Activated naive CD4-positive, alpha-beta T cell treated with anti-CD3 and anti-CD28 coated beads for 36 hours (primary cell): ENCODE data around the gene FBLN7. TPM values are rescaled to one million over a fixed set of nuclear protein-coding genes. Genes with fewer than 3 reads are reported as not detected.

Experiments used
- CTCF ChIA-PET: fragments of 350-600 bp; sonication (Branson Sonifier 250); formaldehyde crosslinking; loops from one replicate; lab custom pipeline; 2021; ENCODE audit warnings: antibody characterized with exemption; lab: Charles Lee
- DNase-seq: peaks from one replicate; pipeline ENCODE4 v3.0.0-alpha.2; 2020
- H3K27ac Mint-ChIP-seq: one replicate; pipeline ENCODE4 v1.8.0; 2021; ENCODE audit warnings: mild to moderate bottlenecking, mixed read lengths
- H3K27me3 Mint-ChIP-seq: one replicate; pipeline ENCODE4 v1.8.0; 2021; ENCODE audit warnings: low read depth, mixed read lengths
- H3K36me3 Mint-ChIP-seq: one replicate; pipeline ENCODE4 v1.8.0; 2021; ENCODE audit warnings: low read depth, mixed read lengths
- H3K4me1 Mint-ChIP-seq: one replicate; pipeline ENCODE4 v1.8.0; 2021; ENCODE audit warnings: low read depth, mixed read lengths
- H3K4me3 Mint-ChIP-seq: one replicate; pipeline ENCODE4 v1.8.0; 2021; ENCODE audit warnings: mild to moderate bottlenecking, moderate library complexity, mixed read lengths
- H3K9me3 Mint-ChIP-seq: one replicate; pipeline ENCODE4 v1.8.0; 2021; ENCODE audit warnings: mixed read lengths
- intact Hi-C: fragments of 100-400 bp; cut with micrococcal nuclease; formaldehyde crosslinking; loops from one replicate; pipeline ENCODE4 v1.15.1; 2023
- total RNA-seq, 2 experiments: library from RNA; stranded (reverse); gene quantifications; one replicate each; pipeline ENCODE4 v1.2.3, GENCODE V29; 2021

The FBLN7 gene
- total RNA-seq, 2 experiments from 2014 or later, result 34.5 to 39.0 TPM

DNA sequence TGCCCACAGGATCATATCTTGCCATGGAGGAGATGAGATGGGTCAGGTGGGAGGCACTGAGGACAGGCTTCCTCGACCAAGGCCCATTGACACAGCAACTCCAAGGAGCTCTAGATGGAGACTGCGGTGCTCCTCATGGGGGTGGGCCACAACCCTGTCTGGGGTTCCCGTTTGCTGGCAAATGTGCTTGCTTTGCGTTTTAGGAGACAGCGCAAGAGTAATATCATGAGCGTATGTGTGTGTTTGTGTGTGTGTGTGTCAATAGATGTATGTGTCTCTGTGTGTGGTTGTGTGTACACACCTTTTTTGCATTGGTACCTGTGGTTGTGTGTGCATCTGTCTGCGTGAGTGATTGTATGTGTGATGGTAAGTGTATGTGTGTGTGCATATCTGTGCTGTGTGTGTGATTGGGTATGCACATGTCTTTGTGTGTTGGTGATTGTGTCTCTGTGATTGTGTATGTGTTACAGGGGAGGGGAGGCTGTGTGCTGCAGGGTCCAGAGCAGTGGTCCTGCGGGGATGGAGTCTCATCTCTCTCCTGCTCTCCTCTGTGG is 4.4 kb downstream of the FBLN7 start:
- CTCF ChIA-PET, result no interaction called here
- no peaks in the 10 kb centered on the region for H3K36me3 Mint-ChIP-seq
- H3K4me3 Mint-ChIP-seq, result no peak overlapping the region
- H3K9me3 Mint-ChIP-seq, result no peaks in the 10 kb centered on the region
- no peak for DNase-seq
- peaks cover 4% of the 10 kb centered on the region for H3K4me1 Mint-ChIP-seq
- peaks cover 15% of the 10 kb centered on the region for H3K27me3 Mint-ChIP-seq
- intact Hi-C loops, result no loop called here
- no peak overlapping the region for H3K27ac Mint-ChIP-seq

DNA sequence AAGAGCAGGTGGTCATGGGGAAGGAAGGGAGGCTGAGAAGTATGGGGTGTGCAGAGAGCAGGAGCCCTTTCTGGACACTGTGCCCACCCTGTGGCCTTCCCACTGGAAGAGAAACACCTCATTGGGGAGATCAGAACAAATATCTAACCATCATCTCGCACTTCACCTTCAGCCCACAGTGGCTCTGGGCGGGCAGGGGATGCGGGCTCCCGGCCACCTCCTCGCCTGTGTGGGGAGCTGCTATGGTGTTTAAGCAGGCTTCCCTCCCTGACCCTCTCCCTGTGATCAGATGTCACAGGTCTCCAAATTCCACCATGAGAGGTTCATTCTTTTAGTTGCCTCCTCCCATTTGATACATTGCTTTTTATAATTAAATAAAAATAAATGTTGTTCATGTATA is 5.0 kb downstream of the FBLN7 start:
- intact Hi-C loops, result no loop called here
- Mint-ChIP-seq H3K36me3 (no peaks in the 10 kb centered on the region), H3K4me1 (no peaks in the 10 kb centered on the region), H3K4me3 (no peak overlapping the region), H3K9me3 (no peaks in the 10 kb centered on the region), H3K27me3 (peaks cover 11% of the 10 kb centered on the region), H3K27ac (no peak overlapping the region)
- CTCF ChIA-PET, result no interaction called here
- no peak for DNase-seq

DNA sequence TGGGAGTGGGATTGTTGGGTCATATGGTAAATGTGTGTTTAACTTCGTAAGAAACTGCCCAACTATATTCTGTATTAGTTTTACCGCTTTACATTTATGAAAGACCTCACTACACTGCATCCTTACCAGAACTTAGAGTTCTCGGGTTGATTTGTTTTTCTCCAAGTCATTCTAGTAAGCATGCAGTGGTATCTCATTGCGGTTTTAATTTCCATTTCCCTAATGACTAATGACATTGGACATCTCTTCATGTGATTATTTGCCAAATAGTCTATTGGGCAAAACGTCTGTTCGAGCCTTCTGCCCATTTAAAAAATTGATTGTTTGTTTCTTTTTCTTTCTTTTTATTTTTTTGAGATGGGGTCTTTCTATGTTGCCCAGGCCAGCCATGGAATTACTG is 6.8 kb downstream of the FBLN7 start:
- Mint-ChIP-seq H3K27ac (no peak overlapping the region), H3K36me3 (no peaks in the 10 kb centered on the region), H3K4me3 (no peak overlapping the region), H3K4me1 (no peaks in the 10 kb centered on the region), H3K9me3 (no peaks in the 10 kb centered on the region), H3K27me3 (peaks cover 7% of the 10 kb centered on the region)
- intact Hi-C loops, result no loop called here
- CTCF ChIA-PET, result interaction anchor here (0.6 kb wide), 1 partner anchor 25 kb away, joined by 5 read pairs; no protein-coding TSS in a partner anchor
- no peak for DNase-seq

DNA sequence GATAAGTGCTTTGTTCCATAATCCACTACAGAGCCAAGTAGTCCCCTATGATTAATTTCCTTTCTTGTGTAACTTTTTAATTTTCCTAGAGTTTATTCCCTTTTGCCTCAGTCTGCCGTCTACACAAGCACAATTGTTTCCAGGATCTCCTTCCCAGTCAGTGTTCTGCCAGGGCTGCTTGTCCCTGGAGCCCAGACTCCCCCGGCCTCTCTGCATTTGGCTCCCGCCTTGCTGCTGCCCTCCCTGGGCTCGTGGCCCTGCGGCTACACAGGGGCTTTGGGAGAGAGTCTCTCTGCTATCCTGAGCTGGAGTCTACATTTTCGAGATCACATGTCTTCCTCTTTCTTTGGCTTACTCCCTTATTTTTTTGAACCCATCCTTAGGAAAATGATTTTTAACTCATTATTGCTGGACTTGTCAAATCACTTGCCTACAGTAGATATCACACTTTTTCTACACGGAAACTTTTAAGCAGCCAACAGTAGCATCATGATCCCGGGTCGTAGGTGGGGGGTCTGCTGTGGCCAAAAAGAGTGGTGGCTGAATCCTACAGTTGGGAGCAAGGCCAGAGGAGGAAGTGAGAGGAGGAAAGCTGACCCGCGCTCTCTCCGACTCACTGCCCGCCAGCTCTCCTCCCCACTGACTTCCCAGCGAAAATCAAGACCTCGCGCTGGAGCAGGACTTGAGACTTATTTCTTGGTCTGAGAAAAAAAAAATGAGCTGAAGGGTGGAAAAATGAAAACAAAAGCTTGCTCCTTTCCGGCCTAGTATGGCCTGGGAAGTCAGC is 9.4 kb downstream of the FBLN7 start:
- no peak for DNase-seq
- Mint-ChIP-seq H3K4me3 (no peak overlapping the region), H3K9me3 (no peaks in the 10 kb centered on the region), H3K27ac (no peak overlapping the region), H3K27me3 (no peaks in the 10 kb centered on the region), H3K36me3 (no peaks in the 10 kb centered on the region), H3K4me1 (no peaks in the 10 kb centered on the region)
- CTCF ChIA-PET, result interaction anchor here (0.5 to 1.1 kb wide), 5 partner anchors 14 to 401 kb away, joined by 3 to 5 read pairs (median 3); no protein-coding TSS in a partner anchor
- intact Hi-C loops, result no loop called here

DNA sequence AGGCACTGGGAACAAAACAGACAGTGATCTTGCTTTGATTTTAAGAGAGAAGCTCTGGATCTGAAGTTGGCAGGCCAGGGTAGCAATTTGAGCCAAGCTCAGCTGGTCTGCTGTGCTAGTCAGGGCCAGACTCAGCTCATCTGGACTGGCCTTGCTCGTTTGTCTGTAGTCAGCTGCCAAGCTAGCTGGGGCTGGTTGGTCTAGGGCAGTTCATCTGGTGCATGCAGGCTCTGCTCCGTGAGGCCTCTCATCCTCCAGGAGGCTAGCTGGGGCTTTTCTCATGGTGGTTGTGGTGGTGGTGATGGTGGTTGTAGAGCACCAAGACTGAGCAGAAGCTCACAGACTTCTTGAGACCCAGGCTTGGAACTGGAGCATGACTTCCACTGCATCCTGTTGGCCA is 10.3 kb downstream of the FBLN7 start:
- CTCF ChIA-PET, result interaction anchor here (0.6 to 1.1 kb wide), 3 partner anchors 13 to 111 kb away, joined by 3 read pairs; no protein-coding TSS in a partner anchor
- Mint-ChIP-seq H3K27me3 (no peaks in the 10 kb centered on the region), H3K4me1 (peaks cover 6% of the 10 kb centered on the region), H3K27ac (no peak overlapping the region), H3K4me3 (no peak overlapping the region), H3K9me3 (no peaks in the 10 kb centered on the region), H3K36me3 (no peaks in the 10 kb centered on the region)
- DNase-seq, result no peak
- intact Hi-C loops, result no loop called here

DNA sequence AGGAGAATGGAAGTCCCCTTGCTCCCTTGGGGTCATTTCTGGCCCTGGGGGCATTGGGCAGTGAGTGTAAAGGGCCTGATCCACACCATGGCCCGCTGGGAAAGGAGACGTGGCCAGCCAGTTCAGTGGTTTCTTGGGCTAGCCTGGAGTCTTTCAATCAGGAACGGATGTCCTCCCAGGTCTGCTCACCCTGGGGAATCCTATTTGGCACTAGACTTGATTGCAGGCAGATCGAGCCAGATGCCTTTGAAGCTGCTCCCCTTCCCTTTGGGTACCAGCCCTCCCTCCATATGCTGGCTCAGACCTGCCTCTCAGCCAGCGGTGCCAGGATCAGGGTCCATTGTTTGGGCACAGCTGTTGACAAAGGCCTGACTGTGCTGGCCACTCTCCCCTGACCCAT is 11.0 kb downstream of the FBLN7 start:
- Mint-ChIP-seq H3K4me3 (no peak overlapping the region), H3K9me3 (no peaks in the 10 kb centered on the region), H3K4me1 (peaks cover 13% of the 10 kb centered on the region), H3K36me3 (no peaks in the 10 kb centered on the region), H3K27me3 (no peaks in the 10 kb centered on the region), H3K27ac (no peak overlapping the region)
- CTCF ChIA-PET, result no interaction called here
- intact Hi-C loops, result no loop called here
- DNase-seq, result no peak

DNA sequence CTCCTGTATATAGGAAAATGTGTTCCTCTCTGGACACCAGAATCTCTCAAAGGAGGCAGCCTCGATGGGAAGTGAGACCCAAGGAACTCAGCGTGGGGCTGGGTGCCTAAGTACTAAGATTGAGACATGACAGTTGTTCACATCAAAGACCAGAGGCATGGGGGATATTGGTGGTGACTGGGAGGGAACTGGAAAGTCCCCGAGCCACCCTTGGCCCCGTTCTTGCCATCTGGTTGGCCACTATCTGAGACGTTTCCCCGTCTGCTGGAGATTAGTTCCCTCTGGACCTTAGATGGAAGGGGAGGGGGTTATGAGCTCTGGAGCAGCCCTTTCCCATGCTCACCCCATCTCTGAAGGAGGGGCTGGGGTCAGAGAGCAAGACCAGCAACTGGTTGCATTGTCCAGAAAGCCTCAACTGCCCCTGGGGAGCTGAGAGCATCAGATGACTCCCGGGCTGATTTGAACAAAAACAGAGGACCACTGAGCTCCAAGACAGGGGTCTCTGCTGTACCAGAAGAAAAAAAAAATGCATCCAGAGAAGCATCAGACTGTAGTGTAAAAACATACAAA is 11.8 kb downstream of the FBLN7 start:
- Mint-ChIP-seq H3K27me3 (no peaks in the 10 kb centered on the region), H3K4me3 (no peak overlapping the region), H3K4me1 (peaks cover 21% of the 10 kb centered on the region), H3K9me3 (no peaks in the 10 kb centered on the region), H3K27ac (no peak overlapping the region), H3K36me3 (no peaks in the 10 kb centered on the region)
- CTCF ChIA-PET, result no interaction called here
- DNase-seq, result no peak
- intact Hi-C loops, result no loop called here

DNA sequence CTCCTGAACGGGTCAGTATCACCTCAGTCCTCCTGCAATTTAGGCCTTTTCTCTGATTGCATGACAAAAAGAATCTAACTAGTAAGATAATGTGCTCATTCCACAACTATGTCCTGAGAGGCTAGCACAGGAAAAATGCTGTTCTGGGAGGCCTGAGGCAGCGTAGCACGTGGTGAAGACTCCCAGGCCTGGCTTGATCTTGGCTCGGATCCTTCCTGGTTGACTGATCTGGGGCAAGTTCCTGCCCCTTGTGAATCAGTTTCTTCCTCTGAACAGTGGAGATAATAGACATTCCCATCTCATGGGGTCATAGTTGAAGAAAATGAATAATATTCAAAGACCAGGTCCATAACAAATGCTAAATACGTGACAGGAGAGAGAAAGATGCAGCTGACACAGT is 12.3 kb downstream of the FBLN7 start:
- H3K27me3 Mint-ChIP-seq, result no peaks in the 10 kb centered on the region
- DNase-seq, result no peak
- H3K4me3 Mint-ChIP-seq, result no peak overlapping the region
- intact Hi-C loops, result no loop called here
- CTCF ChIA-PET, result interaction anchor here (0.6 kb wide), 1 partner anchor 464 kb away, joined by 3 read pairs; no protein-coding TSS in a partner anchor
- H3K9me3 Mint-ChIP-seq, result no peaks in the 10 kb centered on the region
- no peaks in the 10 kb centered on the region for H3K36me3 Mint-ChIP-seq
- H3K27ac Mint-ChIP-seq, result no peak overlapping the region
- H3K4me1 Mint-ChIP-seq, result peaks cover 26% of the 10 kb centered on the region

DNA sequence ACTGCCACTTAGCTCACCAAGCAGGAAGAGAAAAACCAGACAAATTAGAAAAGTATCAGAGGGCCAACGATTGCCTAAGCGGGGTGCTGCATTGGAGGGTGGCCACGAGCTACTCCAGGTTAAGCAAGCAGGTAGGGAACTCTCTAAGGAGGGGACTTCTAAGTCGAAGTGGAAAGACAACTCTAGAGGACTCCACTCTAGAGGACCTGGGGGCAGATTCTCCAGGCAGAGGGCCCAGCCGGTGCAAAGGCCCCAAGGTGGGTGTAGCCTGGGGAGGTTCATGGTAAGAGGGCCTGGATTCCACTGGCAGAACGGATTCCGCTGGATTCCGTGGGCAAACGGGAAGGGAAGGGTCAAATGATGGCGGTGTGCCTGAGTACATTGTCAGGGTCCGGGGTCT is 12.7 kb downstream of the FBLN7 start:
- CTCF ChIA-PET, result interaction anchor here (0.6 kb wide), 1 partner anchor 464 kb away, joined by 3 read pairs; no protein-coding TSS in a partner anchor
- Mint-ChIP-seq H3K4me1 (peaks cover 30% of the 10 kb centered on the region), H3K9me3 (no peaks in the 10 kb centered on the region), H3K27ac (no peak overlapping the region), H3K36me3 (no peaks in the 10 kb centered on the region), H3K27me3 (no peaks in the 10 kb centered on the region), H3K4me3 (no peak overlapping the region)
- no peak for DNase-seq
- intact Hi-C loops, result no loop called here

DNA sequence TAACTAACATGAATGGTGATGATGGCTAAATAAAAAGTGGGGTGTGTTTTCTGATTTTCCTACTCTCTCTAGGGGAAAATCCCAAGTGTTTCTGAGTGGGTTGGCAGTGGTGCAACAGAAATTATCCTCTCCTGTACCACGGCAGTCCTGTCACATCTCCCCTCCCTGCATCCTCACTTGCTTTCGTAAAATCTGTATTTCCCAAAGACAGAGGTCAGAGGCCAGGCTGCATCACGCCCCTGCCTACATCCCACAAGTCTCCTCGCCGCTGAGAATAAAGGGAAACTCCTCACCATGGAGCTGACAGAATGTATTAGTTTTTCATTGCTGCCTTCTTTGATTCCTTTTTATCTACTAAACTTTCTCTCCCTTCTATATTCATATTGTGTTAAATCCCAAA is 13.1 kb downstream of the FBLN7 start:
- H3K27ac Mint-ChIP-seq, result no peak overlapping the region
- CTCF ChIA-PET, result no interaction called here
- H3K4me3 Mint-ChIP-seq, result no peak overlapping the region
- H3K27me3 Mint-ChIP-seq, result no peaks in the 10 kb centered on the region
- peaks cover 34% of the 10 kb centered on the region for H3K4me1 Mint-ChIP-seq
- DNase-seq, result no peak
- no peaks in the 10 kb centered on the region for H3K9me3 Mint-ChIP-seq
- H3K36me3 Mint-ChIP-seq, result no peaks in the 10 kb centered on the region
- intact Hi-C loops, result no loop called here

DNA sequence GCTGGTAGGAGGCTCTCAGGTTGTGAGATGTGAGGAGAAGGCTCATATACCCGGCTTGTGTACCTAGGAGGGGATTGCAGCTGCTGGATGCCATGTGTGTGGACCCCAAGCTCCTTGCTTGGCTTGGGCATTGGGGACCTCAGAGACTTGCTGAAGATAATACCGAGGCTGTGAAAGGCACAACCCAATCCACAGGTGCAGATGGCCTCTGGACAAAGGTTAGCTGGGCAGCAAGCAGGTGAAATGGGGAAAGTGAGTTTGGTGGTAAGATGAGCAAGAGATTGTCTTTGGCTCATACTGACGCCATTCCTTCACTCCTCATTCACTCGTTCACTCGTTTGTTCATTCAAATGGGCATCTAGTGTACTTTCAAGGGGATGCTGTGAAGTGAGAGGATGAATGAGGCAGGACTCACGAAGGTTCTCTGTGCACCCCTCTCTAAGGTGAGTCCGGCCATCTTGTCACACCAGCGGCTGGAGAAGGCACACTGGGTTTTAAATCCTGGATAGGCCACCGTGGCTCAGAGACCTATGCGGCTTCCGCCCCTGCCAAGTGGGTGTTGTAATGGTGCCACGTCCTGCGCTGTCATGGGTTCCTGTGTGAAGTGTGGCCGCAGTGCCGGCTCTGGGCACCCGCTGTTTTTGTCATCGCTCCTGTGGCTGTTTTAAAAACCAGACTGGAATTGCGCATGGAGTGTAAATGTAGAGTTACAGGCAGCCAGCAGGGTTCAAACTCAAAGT is 13.7 kb downstream of the FBLN7 start:
- no peak for DNase-seq
- Mint-ChIP-seq H3K27me3 (no peaks in the 10 kb centered on the region), H3K27ac (no peak overlapping the region), H3K4me1 (peaks cover 40% of the 10 kb centered on the region), H3K9me3 (no peaks in the 10 kb centered on the region), H3K4me3 (no peak overlapping the region), H3K36me3 (no peaks in the 10 kb centered on the region)
- intact Hi-C loops, result no loop called here
- CTCF ChIA-PET, result no interaction called here

DNA sequence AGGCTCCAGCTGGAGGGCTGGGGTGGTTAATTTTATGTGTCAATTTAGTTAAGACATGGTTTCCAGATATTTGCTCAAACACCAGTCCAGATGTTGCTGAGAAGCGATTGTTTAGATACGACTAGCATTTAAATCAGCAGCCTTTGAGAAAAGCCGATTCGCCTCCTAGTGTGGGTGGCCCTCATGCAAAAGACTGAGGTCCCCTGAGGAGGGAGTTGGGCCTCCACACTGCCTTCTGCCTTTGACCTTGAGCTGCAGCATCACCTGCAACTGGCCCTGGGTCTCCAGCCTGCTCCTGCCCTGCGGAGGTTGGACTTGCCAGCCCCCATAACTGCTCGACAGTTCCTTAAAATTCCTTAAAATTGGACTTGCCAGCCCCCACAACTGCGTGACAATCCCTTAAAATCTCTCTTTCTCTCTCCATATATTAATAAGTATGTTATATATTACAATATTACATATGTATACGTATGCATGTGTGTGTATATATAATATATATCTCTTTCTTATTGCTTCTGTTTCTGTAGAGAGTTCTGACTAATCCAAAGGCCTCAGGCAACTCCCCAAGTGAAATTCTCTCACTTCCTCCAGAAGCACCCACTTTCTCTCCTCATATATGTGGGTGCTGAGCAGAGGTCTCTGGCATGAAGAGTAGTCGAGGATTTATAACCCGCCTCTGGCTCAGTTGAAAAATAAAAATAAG is 14.4 kb downstream of the FBLN7 start:
- peaks cover 46% of the 10 kb centered on the region for H3K4me1 Mint-ChIP-seq
- no peak overlapping the region for H3K4me3 Mint-ChIP-seq
- intact Hi-C loops, result no loop called here
- no peaks in the 10 kb centered on the region for H3K9me3 Mint-ChIP-seq
- DNase-seq, result no peak
- no peaks in the 10 kb centered on the region for H3K27me3 Mint-ChIP-seq
- CTCF ChIA-PET, result no interaction called here
- H3K27ac Mint-ChIP-seq, result no peak overlapping the region
- H3K36me3 Mint-ChIP-seq, result no peaks in the 10 kb centered on the region
